Uterus (tissue), 2 donors: Measurements from ENCODE around the gene GNAO1.

Experiments used
- CTCF ChIP-seq, 4 experiments: fragments of 200-600 bp in 2 of 4; fragments of 450-650 bp in 2 of 4; sonication (generic) in 2 of 4; IDR thresholded peaks; one replicate each; pipeline ENCODE4 v1.5.1; 2016 to 2019; ENCODE audit warnings: antibody characterized with exemption in 4 of 4, mild to moderate bottlenecking in 2 of 4, moderate library complexity in 1 of 4
- POLR2A ChIP-seq, 2 donors: fragments of 450-650 bp; IDR thresholded peaks; one replicate each; pipeline ENCODE4 v1.6.1; 2016; ENCODE audit warnings: antibody characterized with exemption in 2 of 2, mild to moderate bottlenecking in 1 of 2, moderate library complexity in 1 of 2

DNA sequence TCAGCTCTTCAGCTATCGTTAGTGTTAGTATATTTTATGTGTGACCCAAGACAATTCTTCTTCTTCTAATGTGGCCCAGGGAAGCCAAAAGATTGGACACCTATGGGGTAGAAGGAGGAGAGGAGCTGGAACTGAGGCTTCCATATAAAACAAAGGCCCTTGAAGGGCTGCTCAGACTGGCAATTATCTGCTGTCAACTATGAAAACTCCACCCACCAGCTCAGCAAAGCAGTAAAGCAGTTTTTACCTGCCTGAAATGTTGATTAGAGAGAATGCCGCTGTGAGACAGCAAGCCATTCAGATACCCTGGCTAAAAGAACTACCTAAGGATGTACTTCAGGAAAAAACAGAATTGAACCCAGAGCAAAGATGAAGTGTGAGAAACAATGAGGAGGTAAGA is 45.9 kb upstream of the GNAO1 start:
- TF ChIP-seq CTCF (IDR thresholded peaks at IDR 0.05) (no peak), POLR2A (IDR thresholded peaks at IDR 0.05) (no peak)
